GM21526 (cell line): ENCODE results near the gene FOXJ2.
"Not testable (repeated sequence)": the region's sequence is repeated elsewhere in the genome, so short reads cannot be mapped to it uniquely, and the experiment has no call there.

ENCODE experiments used
- ATAC-seq: cut with Tn5 transposase; IDR thresholded peaks from one replicate; pipeline ENCODE4 v1.9.1; 2021; ENCODE audit warnings: moderate library complexity; ENCODE audit not compliant: unreplicated experiment, low FRiP score

FOXJ2 gene

DNA sequence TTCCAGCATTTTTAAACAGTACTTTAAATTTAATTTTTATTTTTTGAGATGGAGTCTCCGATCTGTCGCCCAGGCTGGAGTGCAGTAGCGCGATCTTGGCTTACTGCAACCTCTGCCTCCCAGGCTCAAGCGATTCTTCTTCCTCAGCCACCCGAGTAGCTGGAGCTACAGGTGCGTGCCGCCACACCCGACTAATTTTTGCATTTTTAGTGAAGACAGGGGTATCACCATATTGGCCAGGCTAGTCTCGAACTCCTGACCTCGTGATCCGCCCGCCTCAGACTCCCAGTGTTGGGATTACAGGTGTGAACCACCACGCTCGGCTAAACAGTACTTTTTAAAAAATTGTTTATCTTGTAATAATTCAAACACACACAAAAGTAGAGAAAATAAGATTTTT, 4.2 kb upstream of the FOXJ2 start:
- ATAC-seq = no peak

DNA sequence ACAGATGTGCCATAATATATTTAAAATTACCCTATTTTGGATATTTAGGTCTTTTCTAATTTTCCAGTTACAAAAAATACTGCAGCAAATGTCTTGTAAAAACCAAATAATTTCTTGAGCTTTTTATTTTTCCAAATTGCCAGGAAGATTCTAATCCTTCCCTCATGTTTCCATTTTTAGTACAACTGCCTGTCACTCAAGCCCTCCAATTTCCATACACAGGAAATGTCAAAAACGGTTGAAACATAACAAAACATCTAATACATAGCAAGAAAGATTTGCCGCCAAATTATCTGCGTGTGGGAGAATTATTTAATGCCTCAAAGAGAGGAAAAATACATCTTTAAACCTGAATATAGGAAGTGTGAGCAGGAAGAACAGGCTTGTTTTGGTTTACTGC, 2.3 kb upstream of the FOXJ2 start:
- ATAC-seq = no peak

DNA sequence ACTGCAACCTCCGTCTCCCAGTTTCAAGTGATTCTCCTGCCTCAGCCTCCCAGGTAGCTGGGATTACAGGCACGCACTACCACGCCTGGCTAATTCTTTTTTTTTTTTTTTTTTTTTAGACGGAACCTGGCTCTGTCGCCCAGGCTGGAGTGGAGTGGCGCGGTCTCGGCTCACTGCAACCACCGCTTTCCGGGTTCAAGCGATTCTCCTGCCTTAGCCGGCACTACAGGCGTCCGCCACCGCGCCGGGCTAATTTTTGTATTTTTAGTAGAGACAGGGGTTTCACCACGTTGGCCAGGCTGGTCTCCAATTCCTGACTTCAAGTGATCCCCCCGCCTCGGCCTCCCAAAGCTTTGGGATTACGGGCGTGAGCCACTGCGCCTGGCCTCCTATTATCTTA, 1.5 kb upstream of the FOXJ2 start:
- ATAC-seq = not testable (repeated sequence)

DNA sequence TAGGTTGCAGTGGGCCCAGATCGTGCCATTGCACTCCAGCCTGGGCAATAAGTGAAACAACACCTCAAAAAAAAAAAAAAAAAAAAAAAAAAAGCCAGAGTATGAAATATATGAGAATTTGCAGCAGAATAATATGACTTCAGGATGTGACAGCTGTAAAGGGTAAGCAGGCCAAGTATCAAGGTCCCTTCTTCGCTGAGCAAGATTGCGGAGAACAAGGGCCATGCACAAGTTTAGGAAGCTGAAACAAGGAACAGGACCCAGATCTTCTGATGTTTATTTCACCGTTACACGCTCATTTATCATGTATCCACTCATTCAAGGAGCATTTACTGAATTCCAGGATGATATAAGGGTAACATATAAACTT, 659 bp upstream of the FOXJ2 start:
- ATAC-seq = no peak

DNA sequence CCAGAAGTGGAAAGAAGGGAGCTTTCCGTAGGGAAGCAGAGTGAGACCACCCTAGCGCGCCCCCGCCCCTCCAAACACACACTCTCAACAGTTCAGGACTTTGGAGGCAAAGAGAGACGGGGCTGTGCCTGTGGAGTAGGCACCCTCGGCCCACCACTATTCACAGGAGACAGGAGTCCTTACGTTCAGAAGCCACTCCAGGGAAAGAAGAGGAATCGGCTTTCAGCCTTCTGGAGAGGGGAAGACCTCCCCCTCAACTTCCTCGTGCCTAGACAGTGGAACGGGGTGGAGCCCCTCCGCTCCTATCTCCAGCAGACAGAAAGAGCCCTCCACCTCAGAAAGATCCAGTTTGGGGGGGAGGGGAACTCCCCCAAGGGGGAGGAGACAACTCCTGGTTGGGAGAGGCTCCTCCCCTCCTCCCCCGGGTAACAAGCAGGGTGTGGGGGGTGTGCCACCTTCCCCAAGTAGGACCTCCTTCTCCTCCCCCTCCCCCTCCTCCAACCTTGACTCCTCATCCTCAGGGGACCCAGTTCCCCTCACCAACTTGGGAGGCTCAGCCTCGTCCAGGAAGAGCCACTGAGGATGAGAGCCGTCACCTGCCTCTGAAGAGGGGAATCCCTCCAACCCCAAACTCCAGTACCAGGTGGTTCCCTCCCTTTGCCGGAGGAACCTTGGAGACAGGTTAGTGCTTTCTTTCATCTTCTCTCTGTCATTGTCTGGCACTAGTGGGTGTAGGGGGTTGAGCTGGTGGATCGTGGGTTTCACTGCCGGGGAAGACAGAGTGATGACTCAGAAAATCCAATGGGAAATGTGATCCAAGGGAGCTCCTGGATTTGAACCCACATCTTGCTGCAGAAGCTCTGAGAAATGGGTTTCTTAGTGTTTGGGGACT, 883 bp downstream of the FOXJ2 start:
- ATAC-seq = no peak

DNA sequence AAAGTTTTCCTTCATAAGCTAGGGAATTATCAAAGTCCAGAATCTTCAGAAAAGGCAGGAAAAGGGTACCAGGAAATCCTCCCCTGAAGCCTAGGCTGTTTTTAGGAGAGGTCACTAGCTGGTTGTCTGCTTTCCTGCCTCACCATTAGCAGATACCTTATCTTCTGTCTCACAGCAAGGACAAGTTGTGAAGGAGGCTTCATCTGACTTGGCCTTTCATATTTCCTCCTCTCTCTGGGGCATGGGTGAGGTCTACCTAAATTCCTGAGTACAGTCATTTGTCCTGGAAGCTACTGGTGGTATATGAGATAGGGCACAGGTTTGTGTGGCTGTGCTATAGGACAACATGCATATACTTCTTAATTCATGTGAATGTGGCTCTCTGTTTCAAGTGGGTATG, 2.3 kb downstream of the FOXJ2 start:
- ATAC-seq = no peak

DNA sequence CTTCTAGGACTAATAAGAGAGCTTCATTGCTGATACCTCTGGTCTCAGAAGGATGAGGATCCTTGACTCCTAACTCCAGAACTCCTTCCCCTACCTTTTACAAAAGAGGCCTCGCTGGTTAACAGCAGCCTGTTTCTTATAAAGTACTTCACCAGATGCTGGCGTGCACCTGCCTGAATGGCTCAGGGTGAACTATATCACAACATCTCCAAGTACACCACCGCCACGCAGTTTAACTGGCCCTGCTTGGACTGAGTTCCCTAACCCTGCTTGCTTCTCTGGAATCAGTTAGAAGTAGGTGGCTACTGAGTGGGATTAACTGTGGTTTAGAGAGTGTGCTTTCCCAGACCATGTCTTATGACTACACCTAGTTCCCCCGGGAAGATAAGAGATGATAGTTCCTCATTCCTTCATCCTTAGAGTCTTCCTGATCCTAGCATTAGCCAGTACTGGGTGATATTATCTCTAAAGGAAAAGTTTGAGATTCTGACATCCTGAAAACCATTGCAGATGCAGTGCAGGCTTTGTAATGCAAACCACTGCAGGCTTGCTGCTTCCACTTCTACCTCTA, 3.0 kb downstream of the FOXJ2 start:
- ATAC-seq = no peak

DNA sequence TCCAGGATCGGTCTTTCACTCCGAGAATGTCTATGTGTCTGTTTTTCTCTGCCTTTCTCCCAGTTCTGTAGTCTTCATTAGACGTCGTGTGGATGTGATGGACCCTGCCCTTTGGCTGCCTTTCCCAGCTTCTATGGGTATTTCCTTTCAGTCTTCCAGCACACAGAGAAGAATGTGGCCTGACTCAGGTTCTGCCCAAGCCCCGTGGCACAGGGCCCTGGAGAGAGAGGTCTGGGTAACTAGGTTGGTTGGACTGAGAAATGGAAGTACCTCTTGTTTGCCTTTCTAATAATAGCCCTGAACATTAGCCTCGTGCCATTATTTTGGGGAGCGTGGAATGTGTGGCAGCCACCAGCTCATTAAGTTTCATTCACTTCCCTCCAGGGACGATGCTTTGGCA, 3.8 kb downstream of the FOXJ2 start:
- no peak for ATAC-seq

DNA sequence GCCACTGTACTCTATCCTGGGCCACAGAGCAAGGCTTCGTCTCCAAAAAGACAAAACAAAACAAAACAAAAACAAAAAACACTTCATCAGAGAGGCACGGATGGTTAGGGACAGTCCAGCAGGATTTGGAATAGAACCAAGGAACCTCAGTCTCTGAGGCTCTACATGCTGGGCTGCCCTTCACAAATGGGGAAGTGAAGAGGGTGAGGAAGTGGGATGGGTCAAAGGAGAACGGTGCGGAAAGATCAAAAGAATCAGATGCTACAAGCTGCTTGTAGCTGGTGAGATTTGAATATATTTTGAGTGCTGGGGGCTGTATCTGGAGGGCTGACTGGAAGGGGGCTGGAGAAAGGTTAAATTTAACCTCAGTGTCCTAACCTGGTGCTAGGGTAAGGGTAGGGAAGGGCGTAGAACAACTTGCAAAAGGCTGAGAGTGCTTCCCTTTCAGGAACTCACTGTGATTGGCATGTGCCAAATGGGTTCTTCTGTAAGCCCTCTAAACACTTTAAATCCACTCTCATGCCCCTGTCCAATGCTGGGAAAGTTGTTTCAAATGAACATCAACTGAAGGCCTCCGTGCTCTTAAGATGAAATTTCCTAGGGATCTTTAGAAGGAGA, 4.6 kb downstream of the FOXJ2 start:
- no peak for ATAC-seq

DNA sequence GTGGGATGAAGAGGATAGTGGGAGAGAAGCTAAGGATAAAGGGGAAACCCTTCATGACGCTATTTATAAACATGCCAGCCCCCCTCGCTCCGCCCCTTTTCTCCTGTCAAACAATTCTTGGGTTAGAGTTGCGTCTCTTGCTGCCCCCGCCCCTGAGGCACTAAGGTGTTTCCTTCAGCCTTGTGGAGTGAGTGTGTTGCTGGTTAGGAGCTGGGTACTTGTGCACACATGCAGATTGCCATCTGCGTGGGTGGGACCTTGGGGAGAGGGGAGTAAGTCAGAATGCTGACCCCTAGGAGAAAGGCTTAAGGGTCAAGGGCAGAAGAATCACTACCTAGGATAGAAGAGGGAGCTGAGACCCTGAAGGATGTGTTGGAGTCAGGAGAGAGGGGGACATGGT, 5.4 kb downstream of the FOXJ2 start:
- no peak for ATAC-seq

DNA sequence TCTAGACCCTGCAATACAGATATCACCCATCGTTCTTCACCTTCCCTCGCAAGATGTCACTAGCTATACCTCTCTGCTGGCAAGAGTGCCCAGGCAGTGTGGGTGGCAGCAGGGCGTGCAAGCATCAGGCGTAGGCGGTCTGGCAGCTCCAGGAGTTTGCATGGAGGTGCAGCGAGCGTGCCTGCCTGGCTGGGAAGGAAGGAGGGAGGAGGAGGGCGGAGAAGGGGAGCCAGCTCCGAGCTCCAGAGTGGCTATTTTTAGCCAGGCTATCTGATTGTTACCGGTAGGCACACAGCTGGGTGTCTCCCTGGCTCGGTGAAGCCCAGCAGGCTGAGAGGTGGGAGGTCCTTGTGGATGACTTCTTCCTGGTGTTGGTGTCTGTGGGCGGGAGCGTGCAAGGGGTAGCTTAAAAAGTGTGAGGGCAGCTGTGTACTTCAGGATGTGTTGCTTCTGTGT, 6.2 kb downstream of the FOXJ2 start:
- ATAC-seq = no peak

DNA sequence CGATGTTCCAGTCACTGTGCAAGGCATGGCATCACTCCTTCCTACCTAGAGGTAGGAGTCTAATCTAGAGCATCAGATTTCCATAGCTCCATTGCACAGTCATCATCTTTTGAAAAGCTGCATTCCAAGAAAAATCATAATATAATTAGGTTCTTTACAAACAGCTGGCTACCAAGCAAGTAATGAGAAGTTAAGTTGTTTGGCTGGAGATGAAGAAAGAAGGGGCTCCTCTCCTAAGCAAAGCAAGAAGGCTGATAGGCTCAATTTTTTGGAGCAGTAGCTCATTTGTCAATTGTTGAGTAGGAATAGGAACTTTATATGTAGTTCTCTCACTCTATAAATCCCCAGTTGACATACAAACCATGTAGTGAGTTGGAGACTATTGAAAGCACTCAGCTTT, 8.3 kb downstream of the FOXJ2 start:
- no peak for ATAC-seq

DNA sequence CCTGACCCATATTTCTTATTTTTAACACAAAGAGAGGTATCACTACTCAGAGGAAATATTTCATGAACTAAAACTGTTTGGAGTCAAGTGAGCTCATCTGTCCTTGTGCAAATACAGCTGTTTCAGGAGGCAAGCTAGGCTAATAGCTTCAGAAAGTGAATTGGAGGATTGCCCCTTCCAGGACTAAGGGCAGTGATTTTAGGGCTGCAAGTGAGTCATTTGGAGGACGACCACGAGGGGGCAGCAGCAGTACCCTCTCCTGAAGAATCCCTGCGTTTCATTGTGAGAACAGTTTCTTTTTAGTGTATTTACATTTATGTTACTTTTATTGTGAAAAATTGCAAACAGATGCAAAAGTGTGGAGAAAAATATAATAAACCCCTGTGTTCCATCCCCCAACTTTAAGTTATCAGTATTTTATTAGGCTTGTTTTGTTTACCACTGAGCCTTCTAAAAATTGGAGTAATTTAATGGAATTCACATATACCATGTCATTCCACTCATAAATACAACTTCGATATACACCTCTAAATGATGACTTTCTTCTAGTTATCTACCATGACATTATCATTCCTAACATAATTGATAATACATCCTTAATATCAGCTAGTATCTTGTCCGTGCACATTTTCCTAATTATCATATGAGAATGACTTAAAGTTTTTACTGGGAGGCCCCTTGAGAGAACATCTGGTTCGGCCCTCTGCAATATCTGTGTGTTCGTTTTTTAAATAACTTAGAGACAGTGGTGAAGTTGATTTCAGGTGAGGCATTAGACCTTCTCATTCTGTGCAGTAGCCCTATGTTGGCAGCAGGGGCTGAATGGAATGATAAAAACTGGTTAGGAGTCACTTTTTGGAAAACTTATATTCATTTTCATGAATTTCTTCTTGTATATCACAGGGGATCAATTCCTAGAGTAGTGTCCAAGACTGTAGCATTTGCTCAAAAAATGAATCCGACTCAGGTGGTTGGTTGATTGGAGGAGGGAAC, 13.7 kb downstream of the FOXJ2 start:
- ATAC-seq = peak; percentile 50

DNA sequence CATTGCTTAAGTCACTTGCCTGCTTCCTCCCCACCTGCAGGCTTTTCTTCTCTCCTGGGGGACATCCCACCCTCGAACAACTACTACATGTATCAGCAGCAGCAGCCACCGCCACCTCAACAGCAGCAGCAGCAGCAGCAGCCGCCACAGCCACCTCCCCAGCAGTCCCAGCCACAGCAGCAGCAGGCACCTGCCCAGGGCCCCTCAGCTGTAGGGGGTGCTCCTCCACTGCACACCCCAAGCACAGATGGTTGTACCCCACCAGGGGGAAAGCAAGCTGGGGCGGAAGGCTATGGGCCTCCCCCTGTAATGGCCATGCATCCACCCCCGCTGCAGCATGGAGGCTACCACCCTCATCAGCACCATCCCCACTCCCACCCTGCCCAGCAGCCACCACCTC, 15.3 kb downstream of the FOXJ2 start:
- ATAC-seq = no peak

DNA sequence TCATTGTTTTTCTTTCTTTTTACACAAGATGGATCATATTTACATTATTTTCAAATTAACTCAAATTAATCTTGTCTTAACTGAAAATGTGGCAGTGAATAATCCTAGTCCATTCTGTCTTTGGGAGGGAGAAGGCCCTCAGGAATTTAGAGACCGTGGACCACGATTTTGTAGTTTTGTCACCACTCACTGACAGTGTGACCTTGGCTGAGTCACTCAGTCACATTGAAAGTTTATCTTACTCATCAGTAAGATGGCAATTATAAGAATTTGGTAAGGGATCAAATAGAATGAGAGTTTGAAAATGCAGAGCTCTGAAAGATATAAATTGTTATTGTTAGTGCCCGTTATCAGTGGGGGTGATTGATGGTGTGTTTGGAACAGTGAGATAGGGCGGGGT, 16.4 kb downstream of the FOXJ2 start:
- no peak for ATAC-seq

DNA sequence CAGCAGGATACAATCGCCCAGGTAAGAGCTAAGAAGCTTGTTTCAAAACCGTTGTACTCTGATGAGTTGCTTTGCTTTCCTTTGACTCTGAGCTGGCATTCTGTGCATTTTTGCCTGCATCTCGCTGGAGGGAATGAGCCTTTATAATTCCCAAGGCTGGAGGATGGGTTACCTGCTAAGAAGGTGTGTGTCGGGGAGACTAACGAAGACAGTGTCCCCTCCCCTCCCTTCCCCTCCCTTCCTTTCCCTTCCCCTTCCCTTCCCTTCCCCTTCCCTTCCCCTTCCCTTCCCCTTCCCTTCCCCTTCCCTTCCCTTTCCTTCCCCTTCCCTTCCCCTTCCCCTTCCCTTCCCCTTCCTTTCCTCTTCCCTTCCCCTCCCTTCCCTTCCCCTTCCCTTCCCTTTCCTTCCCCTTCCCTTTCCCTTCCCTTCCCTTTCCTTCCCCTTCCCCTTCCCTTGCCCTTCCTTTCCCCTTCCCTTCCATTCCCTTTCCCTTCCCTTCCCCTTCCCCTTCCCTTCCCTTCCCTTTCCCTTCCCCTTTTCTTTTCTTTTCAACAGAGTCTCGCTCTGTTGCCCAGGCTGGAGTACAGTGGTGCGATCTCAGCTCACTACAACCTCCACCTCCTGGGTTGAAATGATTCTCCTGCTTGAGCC, 18.2 kb downstream of the FOXJ2 start:
- no peak for ATAC-seq

DNA sequence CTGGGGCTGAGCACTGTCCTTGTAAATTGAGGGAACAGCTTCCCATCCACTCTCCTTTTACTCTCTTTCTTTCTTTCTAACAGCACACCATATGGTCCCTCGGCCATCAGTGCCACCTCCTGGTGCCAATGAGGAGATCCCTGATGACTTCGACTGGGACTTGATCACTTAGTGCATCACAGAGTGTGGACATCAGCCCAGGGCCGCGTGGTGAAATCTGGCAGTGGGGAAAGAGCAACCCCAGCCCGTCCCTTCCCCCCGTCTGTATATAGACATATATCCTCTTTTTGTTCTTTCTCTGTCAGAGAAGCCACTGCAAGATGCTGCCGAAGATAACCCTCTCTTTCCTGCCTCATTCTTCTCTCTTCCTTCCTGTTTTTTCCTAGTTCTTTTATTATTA, 20.2 kb downstream of the FOXJ2 start:
- no peak for ATAC-seq

DNA sequence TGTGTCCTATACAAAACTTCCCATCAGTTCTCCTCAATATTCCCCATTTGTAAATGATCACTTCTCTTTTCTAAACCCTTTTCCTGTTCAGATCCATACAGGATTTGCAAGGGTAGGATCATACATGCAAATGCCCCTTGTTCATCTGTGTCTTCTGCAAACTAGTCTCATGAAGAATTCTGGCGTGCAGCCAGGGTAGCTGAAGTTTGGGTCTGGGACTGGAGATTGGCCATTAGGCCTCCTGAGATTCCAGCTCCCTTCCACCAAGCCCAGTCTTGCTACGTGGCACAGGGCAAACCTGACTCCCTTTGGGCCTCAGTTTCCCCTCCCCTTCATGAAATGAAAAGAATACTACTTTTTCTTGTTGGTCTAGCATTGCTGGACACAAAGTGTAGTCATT, 22.3 kb downstream of the FOXJ2 start:
- ATAC-seq = no peak

DNA sequence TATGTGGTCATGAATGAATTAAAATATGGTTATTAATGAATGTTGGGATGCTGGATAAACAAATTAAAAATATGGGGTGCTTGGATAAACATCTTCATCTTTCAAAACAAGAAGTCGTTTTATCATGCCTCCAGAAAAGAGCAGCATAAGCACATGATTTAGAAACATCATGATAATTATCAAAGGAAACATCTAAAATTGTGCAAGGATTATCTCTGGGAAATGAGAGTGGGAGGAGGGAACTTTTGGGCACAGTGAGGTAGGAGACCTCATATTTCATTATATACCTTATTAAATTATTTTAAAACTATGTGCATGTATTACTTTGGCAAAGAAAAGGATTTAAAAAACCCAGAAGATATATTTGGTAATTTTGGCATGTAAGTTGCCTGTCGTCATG, 24.8 kb downstream of the FOXJ2 start:
- no peak for ATAC-seq

DNA sequence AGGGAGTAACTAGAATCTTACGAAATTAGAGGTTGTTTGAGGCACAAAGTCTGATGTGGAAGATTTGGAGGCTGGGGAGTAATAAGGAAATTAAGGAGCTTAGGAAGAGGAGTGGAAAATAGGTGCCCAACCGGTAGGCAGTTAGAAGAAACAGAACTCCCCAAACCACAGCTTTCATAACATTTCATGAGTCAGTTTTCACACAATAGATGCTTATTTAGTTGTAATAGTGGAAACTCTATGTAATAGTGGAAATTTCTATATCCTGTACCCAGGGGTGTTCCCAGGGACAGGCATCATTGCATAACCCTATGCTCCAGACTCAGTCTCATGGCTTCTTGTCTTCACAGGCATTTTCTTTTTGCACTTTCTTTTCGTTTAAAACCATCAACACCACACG, 25.3 kb downstream of the FOXJ2 start:
- ATAC-seq = no peak
